Large intestine (tissue), 3 donors: ENCODE measurements around the gene PDGFC. TPM values are rescaled to one million over a fixed set of nuclear protein-coding genes. Genes with fewer than 3 reads are reported as not detected.

Source experiments
- DNase-seq, 2 donors: peaks; one replicate each; pipeline versions ENCODE4 v3.0.0 to v3.0.0-alpha.2; 2013
- H3K27ac ChIP-seq: one replicate; pipeline ENCODE4 v1.5.1; 2013; ENCODE audit warnings: low read length
- H3K27me3 ChIP-seq: 2 replicates; pipeline ENCODE4 v1.6.1; 2013; ENCODE audit warnings: low read length; ENCODE audit not compliant: control insufficient read depth, insufficient read depth
- H3K36me3 ChIP-seq: 2 replicates; pipeline ENCODE4 v1.6.1; 2013; ENCODE audit warnings: low read length; ENCODE audit not compliant: control insufficient read depth, insufficient read depth
- H3K4me1 ChIP-seq: one replicate; pipeline ENCODE4 v1.6.1; 2013; ENCODE audit warnings: low read length; ENCODE audit not compliant: control insufficient read depth, insufficient read depth
- H3K4me3 ChIP-seq: one replicate; pipeline ENCODE4 v1.5.1; 2013; ENCODE audit warnings: low read length
- H3K9me3 ChIP-seq: one replicate; pipeline ENCODE4 v1.6.1; 2013; ENCODE audit warnings: mild to moderate bottlenecking, low read depth, low read length, moderate library complexity; ENCODE audit not compliant: control insufficient read depth
- WGBS: methylation state at CpG from one replicate; pipeline ENCODE4 v1.1.5; 2013; ENCODE audit warnings: low lambda C conversion rate; ENCODE audit not compliant: insufficient coverage; 5-methylcytosine and 5-hydroxymethylcytosine counted together
- polyA plus RNA-seq: library from polyadenylated mRNA; unstranded; fragments of 120-200 nt; gene quantifications from one replicate; pipeline ENCODE4 v1.2.1, GENCODE V29; 2013

Gene PDGFC
- polyA plus RNA-seq, 1 donor, result 23.5 TPM

DNA sequence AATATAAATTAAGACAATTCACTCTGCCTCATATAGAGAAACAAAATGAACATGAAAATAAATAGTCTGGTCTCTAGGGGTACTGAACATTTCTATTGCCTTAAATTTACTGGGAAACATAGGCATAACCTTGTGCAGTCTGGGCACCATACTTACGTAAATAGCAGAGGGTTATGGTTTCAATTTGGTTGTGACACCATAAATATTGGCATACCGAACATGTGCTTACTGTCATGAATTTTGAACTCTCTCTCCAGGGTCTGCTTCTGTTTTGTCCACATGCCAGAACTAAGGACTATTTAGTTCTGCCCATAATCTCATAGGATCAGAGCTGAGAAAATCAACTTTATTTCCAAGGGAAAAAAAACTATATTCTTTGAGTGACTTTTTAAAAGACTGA lies 17.6 kb downstream of the PDGFC start:
- Histone ChIP-seq H3K4me1 (no peaks in the 10 kb centered on the region), H3K27ac (no peak overlapping the region)
- no CpG with 5 or more reads among the region's 2 CpGs for WGBS

DNA sequence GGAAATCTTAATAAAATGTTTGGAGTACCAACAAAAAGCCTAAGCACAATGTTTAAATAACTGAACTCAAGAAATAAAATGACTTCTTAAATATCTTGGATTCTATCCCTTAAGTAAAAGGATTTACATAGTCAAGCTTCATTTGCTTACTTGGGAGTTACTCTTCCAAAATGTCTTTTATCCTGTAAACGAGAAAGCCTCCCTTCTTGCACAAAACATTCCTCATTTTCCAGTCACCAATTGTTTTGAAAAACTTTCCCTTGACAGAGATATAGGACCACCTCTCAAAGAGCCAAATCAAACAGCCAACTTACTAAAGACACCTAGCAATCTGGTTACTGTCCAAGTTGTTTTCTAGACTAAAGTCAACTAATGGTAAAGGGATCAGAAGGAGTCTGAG lies 18.6 kb downstream of the PDGFC start:
- Histone ChIP-seq H3K27ac (no peak overlapping the region), H3K27me3 (no peaks in the 10 kb centered on the region), H3K4me1 (no peaks in the 10 kb centered on the region), H3K4me3 (no peak overlapping the region), H3K36me3 (no peaks in the 10 kb centered on the region), H3K9me3 (no peaks in the 10 kb centered on the region)
- 67% methylated on average over 1 of the region's 1 CpG for WGBS
- no peak for DNase-seq

More for the DNA sequence above, 17.6 kb downstream of the PDGFC start:
- H3K36me3 ChIP-seq, result no peaks in the 10 kb centered on the region
- no peak for DNase-seq
- no peaks in the 10 kb centered on the region for H3K27me3 ChIP-seq
- H3K9me3 ChIP-seq, result no peaks in the 10 kb centered on the region
- no peak overlapping the region for H3K4me3 ChIP-seq

DNA sequence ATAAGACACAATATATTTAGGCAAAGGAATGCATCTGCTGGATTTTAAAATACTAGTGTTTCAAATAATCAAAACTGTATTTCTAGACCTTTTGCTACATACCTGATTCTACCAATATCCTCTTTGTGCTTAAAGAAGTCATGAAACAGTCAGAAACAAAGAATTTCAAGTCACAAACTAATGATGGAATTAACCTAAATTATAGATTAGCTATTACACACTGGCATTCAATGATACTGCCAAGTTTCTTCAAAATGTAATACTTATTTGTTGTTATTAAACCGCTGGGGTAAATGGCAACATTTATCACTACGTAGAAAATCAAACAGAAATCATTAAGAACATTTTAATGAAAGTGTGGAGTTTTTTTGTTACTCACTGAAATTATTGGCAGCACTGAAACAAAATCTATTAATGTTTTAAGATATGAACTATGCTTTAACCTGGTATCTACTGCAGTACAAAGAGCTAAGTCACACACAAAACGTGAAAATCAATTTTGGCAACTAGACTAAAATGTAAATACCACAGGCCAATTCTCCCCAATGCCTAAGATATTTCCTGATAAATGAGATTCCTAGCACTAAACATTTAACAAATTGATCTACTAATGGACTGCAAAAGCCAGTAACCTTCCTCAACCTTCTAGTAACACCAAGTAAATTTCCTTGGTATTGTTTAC lies 19.4 kb downstream of the PDGFC start:
- no peaks in the 10 kb centered on the region for H3K4me1 ChIP-seq
- WGBS, result 100% methylated on average over 2 of the region's 3 CpGs
- H3K9me3 ChIP-seq, result no peaks in the 10 kb centered on the region
- no peaks in the 10 kb centered on the region for H3K36me3 ChIP-seq
- H3K4me3 ChIP-seq, result no peak overlapping the region
- H3K27ac ChIP-seq, result no peak overlapping the region
- DNase-seq, result no peak
- no peaks in the 10 kb centered on the region for H3K27me3 ChIP-seq

GRCh38 chr4:156950948-156951347 lies 20.7 kb downstream of the PDGFC start:
- H3K27ac ChIP-seq, result no peak overlapping the region
- no peak for DNase-seq
- no peak overlapping the region for H3K4me3 ChIP-seq
- H3K36me3 ChIP-seq, result no peaks in the 10 kb centered on the region
- WGBS, result 91% methylated on average over 3 of the region's 3 CpGs
- H3K4me1 ChIP-seq, result no peaks in the 10 kb centered on the region
- H3K27me3 ChIP-seq, result no peaks in the 10 kb centered on the region
- no peaks in the 10 kb centered on the region for H3K9me3 ChIP-seq

DNA sequence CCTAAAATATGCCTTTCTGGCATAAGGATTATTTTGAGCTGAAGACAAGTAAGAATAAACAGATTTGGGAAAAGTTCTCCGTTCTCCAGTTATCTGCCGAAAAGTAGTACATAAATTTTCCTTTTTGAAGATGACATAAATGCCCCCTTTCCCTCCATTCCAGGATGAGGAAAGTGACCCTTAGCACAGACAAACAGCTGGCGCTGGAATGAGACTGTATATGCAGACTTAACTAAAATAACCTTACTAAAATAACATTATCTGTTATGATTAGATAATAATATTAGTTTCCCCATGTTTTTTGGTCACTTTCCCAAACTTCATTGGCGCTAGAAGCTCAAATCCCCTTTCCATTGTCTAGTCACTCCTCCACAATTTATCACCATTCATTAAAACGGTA lies 21.5 kb downstream of the PDGFC start:
- 80% methylated on average over 1 of the region's 5 CpGs for WGBS
- no peak for DNase-seq
- no peak overlapping the region for H3K27ac ChIP-seq

GRCh38 chr4:156949373-156949814 lies 22.2 kb downstream of the PDGFC start:
- no CpG with 5 or more reads among the region's 2 CpGs for WGBS
- no peaks in the 10 kb centered on the region for H3K4me1 ChIP-seq
- H3K9me3 ChIP-seq, result no peaks in the 10 kb centered on the region
- H3K27ac ChIP-seq, result no peak overlapping the region
- no peak for DNase-seq
- H3K27me3 ChIP-seq, result no peaks in the 10 kb centered on the region
- no peak overlapping the region for H3K4me3 ChIP-seq
- no peaks in the 10 kb centered on the region for H3K36me3 ChIP-seq

More for the DNA sequence above, 21.5 kb downstream of the PDGFC start:
- Histone ChIP-seq H3K9me3 (no peaks in the 10 kb centered on the region), H3K36me3 (no peaks in the 10 kb centered on the region), H3K4me1 (no peaks in the 10 kb centered on the region), H3K27me3 (no peaks in the 10 kb centered on the region), H3K4me3 (no peak overlapping the region)

DNA sequence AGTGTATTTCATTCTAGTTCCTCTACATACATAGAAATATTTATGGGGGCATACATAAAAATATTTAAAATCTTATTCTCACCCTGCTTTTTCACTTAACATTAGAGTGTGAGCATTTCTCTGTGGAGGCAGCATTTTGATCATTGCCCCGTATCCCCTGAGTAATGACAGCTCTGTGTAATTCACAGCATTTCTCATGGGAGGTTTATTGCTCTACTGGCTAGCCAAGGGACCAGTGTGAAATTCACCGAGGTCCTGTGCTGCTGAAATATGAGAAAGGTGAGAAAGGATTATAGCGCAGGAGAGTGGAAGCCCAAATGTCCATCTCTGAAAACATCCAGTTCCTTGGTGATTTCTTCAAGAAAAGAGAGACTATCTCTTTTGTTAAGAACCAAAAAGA lies 22.9 kb downstream of the PDGFC start:
- no peak for DNase-seq
- Histone ChIP-seq H3K27me3 (no peaks in the 10 kb centered on the region), H3K4me1 (no peaks in the 10 kb centered on the region), H3K36me3 (no peaks in the 10 kb centered on the region), H3K9me3 (no peaks in the 10 kb centered on the region), H3K27ac (no peak overlapping the region), H3K4me3 (no peak overlapping the region)
- 88% methylated on average over 1 of the region's 3 CpGs for WGBS

- no peaks in the 10 kb centered on the region for H3K27me3 ChIP-seq
- H3K4me3 ChIP-seq, result no peak overlapping the region
- H3K27ac ChIP-seq, result no peak overlapping the region
- no peak for DNase-seq
- WGBS, result no CpG with 5 or more reads among the region's 6 CpGs
- H3K4me1 ChIP-seq, result no peaks in the 10 kb centered on the region
- no peaks in the 10 kb centered on the region for H3K9me3 ChIP-seq
- no peaks in the 10 kb centered on the region for H3K36me3 ChIP-seq
Observed at GRCh38 chr4:156948133-156948532, 23.5 kb downstream of the PDGFC start.

GRCh38 chr4:156946516-156947424 lies 24.8 kb downstream of the PDGFC start:
- no peaks in the 10 kb centered on the region for H3K27me3 ChIP-seq
- no peaks in the 10 kb centered on the region for H3K4me1 ChIP-seq
- H3K36me3 ChIP-seq, result no peaks in the 10 kb centered on the region
- no peak overlapping the region for H3K4me3 ChIP-seq
- peak overlapping the region; percentile 11 for H3K27ac ChIP-seq
- no CpG with 5 or more reads among the region's 5 CpGs for WGBS
- no peaks in the 10 kb centered on the region for H3K9me3 ChIP-seq
- no peak for DNase-seq

- no peak for DNase-seq
- Histone ChIP-seq H3K4me1 (no peaks in the 10 kb centered on the region), H3K36me3 (no peaks in the 10 kb centered on the region), H3K4me3 (no peak overlapping the region), H3K27ac (no peak overlapping the region), H3K9me3 (no peaks in the 10 kb centered on the region), H3K27me3 (no peaks in the 10 kb centered on the region)
- no CpG with 5 or more reads among the region's 3 CpGs for WGBS
Observed at GRCh38 chr4:156945532-156945931, 26.1 kb downstream of the PDGFC start.
